Gastroesophageal sphincter (tissue), 3 donors: ENCODE results near the gene ZNF620.

Experiments
- EP300 ChIP-seq: sonication (generic); formaldehyde crosslinking; IDR thresholded peaks from one replicate; pipeline ENCODE4 v1.6.1; 2017; ENCODE audit warnings: antibody characterized with exemption, mild to moderate bottlenecking
- POLR2A ChIP-seq, 2 donors: fragments of 450-650 bp; IDR thresholded peaks; one replicate each; pipeline ENCODE4 v1.6.1; 2017; ENCODE audit warnings: antibody characterized with exemption in 2 of 2, mild to moderate bottlenecking in 2 of 2, moderate library complexity in 1 of 2
- POLR2AphosphoS5 ChIP-seq: sonication (generic); formaldehyde crosslinking; IDR thresholded peaks from one replicate; pipeline ENCODE4 v1.6.1; 2017; ENCODE audit warnings: antibody characterized with exemption
- TF ChIP-seq, protein P1 (sequence below), 4 experiments: fragments of 200-600 bp in 2 of 4; fragments of 450-650 bp in 2 of 4; sonication (generic) in 1 of 4; IDR thresholded peaks; one replicate each; pipeline ENCODE4 v1.5.1; 2017 to 2019; ENCODE audit warnings: antibody characterized with exemption in 4 of 4, mild to moderate bottlenecking in 2 of 4, moderate library complexity in 2 of 4

DNA sequence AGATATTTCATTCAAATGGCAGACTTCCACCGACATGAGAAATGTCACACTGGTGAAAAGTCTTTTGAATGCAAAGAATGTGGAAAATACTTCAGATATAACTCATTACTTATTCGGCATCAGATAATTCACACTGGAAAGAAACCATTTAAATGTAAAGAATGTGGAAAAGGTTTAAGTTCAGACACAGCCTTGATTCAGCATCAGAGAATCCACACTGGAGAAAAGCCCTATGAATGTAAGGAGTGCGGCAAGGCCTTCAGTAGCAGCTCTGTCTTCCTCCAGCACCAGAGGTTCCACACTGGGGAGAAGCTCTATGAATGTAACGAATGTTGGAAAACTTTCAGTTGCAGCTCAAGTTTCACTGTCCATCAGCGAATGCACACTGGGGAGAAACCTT, 10.4 kb downstream of the ZNF620 start:
- TF ChIP-seq, protein P1, sequence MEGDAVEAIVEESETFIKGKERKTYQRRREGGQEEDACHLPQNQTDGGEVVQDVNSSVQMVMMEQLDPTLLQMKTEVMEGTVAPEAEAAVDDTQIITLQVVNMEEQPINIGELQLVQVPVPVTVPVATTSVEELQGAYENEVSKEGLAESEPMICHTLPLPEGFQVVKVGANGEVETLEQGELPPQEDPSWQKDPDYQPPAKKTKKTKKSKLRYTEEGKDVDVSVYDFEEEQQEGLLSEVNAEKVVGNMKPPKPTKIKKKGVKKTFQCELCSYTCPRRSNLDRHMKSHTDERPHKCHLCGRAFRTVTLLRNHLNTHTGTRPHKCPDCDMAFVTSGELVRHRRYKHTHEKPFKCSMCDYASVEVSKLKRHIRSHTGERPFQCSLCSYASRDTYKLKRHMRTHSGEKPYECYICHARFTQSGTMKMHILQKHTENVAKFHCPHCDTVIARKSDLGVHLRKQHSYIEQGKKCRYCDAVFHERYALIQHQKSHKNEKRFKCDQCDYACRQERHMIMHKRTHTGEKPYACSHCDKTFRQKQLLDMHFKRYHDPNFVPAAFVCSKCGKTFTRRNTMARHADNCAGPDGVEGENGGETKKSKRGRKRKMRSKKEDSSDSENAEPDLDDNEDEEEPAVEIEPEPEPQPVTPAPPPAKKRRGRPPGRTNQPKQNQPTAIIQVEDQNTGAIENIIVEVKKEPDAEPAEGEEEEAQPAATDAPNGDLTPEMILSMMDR (IDR thresholded peaks at IDR 0.05), result no peak
- TF ChIP-seq POLR2A (IDR thresholded peaks at IDR 0.05) (no peak), EP300 (no peak), POLR2AphosphoS5 (no peak)
